HCT116 (cell line): ENCODE measurements around the gene TIGAR. TPM values are rescaled to one million over a fixed set of nuclear protein-coding genes. Genes with fewer than 3 reads are reported as not detected.
A peak's percentile ranks its signal among the peaks of the same experiment; 100 is the strongest.

Experiments used
- ATAC-seq: fragments of 200-7000 bp; cut with Tn5 transposase; 2 replicates; pipeline ENCODE4 v1.9.1; 2020; ENCODE audit warnings: mild to moderate bottlenecking, moderate library complexity
- BruUV-seq: library from RNA; stranded (reverse); fragments of 400-500 nt; replicated peaks from 2 replicates; lab custom pipeline; 2021; lab: Mats Ljungman, UMichigan
- CTCF ChIA-PET: fragments of 300-600 bp; sonication (Branson Sonifier 250); formaldehyde crosslinking; loops from one replicate; lab custom pipeline; 2021; ENCODE audit warnings: antibody characterized with exemption; lab: Charles Lee
- POLR2A ChIA-PET: fragments of 300-600, 350-600 bp; sonication (Branson Sonifier 250); formaldehyde crosslinking; loops from one replicate; lab custom pipeline; 2021; ENCODE audit warnings: antibody characterized with exemption; lab: Charles Lee
- RAD21 ChIA-PET, 2 experiments: fragments of 300-600 bp; sonication (Branson Sonifier 250); formaldehyde crosslinking; loops; one replicate each; lab custom pipeline; 2023; ENCODE audit warnings: low total read pairs in 2 of 2; ENCODE audit not compliant: uncharacterized antibody in 2 of 2, unreplicated experiment in 2 of 2, low non-redundant PET in 1 of 2; lab: Charles Lee
- DNase-seq: peaks from one replicate; pipeline ENCODE4 v3.0.0-alpha.2; 2010; ENCODE audit warnings: low read depth, low spot score
- H2AFZ ChIP-seq: fragments of 200-600 bp; shearing (Covaris generic), sonication (generic); 2 replicates; pipeline ENCODE4 v1.6.1; 2017; ENCODE audit warnings: low read depth, mixed run types, mixed read lengths, antibody characterized with exemption, low read length; ENCODE audit not compliant: poor library complexity, severe bottlenecking
- H3K27ac ChIP-seq: 2 replicates; pipeline ENCODE4 v1.5.1; 2012; ENCODE audit warnings: low read depth, low read length
- H3K27me3 ChIP-seq: fragments of 200-600 bp; sonication (generic); 2 replicates; pipeline ENCODE4 v1.6.1; 2016; ENCODE audit warnings: mixed run types, low read length, mixed read lengths; ENCODE audit not compliant: insufficient read depth
- H3K36me3 ChIP-seq, 2 experiments: fragments of 200-500 bp in 1 of 2; fragments of 200-600 bp in 1 of 2; sonication (Bioruptor generic) in 1 of 2; sonication (generic) in 1 of 2; 2 replicates each; pipeline versions ENCODE4 v1.5.1 to v1.6.1; 2014 to 2016; ENCODE audit warnings: low read length in 2 of 2, inconsistent platforms in 1 of 2, mixed read lengths in 1 of 2, mixed run types in 1 of 2; ENCODE audit not compliant: insufficient read depth in 2 of 2, control insufficient read depth in 1 of 2
- H3K4me1 ChIP-seq, 2 experiments: fragments of 200-600 bp in 1 of 2; sonication (generic) in 1 of 2; 2 replicates each; pipeline versions ENCODE4 v1.5.1 to v1.6.1; 2012 to 2017; ENCODE audit warnings: low read length in 2 of 2, inconsistent platforms in 1 of 2, mild to moderate bottlenecking in 1 of 2, mixed read lengths in 1 of 2, mixed run types in 1 of 2, moderate library complexity in 1 of 2; ENCODE audit not compliant: insufficient read depth in 2 of 2, control insufficient read depth in 1 of 2
- H3K4me2 ChIP-seq: fragments of 200-600 bp; sonication (generic); 2 replicates; pipeline ENCODE4 v1.6.1; 2017; ENCODE audit warnings: mixed run types, low read length, mixed read lengths
- H3K4me3 ChIP-seq, 2 experiments: fragments of 200-600 bp in 1 of 2; sonication (generic) in 1 of 2; replicated peaks in 1 of 2; 2 replicates each; pipeline ENCODE4 v1.5.1; 2011 to 2016; ENCODE audit warnings: low read length in 2 of 2, control low read depth in 1 of 2, low read depth in 1 of 2, mild to moderate bottlenecking in 1 of 2, mixed read lengths in 1 of 2, mixed run types in 1 of 2
- H3K79me2 ChIP-seq: fragments of 200-600 bp; sonication (generic); 2 replicates; pipeline ENCODE4 v1.6.1; 2017; ENCODE audit warnings: mild to moderate bottlenecking, mixed run types, low read length, moderate library complexity, mixed read lengths; ENCODE audit not compliant: insufficient read depth
- H3K9ac ChIP-seq: fragments of 200-600 bp; sonication (generic); 2 replicates; pipeline ENCODE4 v1.6.1; 2016; ENCODE audit warnings: low read length, mixed read lengths
- H3K9me2 ChIP-seq: fragments of 200-600 bp; sonication (generic), shearing (Covaris generic); 2 replicates; pipeline ENCODE4 v1.6.1; 2017; ENCODE audit warnings: mixed run types, mild to moderate bottlenecking, moderate library complexity; ENCODE audit not compliant: insufficient read depth
- H3K9me3 ChIP-seq, 2 experiments: fragments of 200-500 bp in 1 of 2; fragments of 200-600 bp in 1 of 2; sonication (Bioruptor generic) in 1 of 2; sonication (generic) in 1 of 2; 2 replicates each; pipeline ENCODE4 v1.6.1; 2014 to 2017; ENCODE audit warnings: low read length in 2 of 2, mixed read lengths in 2 of 2, inconsistent platforms in 1 of 2, low read depth in 1 of 2, mild to moderate bottlenecking in 1 of 2, mixed run types in 1 of 2, moderate library complexity in 1 of 2; ENCODE audit not compliant: control insufficient read depth in 1 of 2, insufficient read depth in 1 of 2
- H4K20me1 ChIP-seq: fragments of 200-600 bp; sonication (generic), shearing (Covaris generic); 2 replicates; pipeline ENCODE4 v1.6.1; 2017; ENCODE audit warnings: mixed run types, mild to moderate bottlenecking, moderate library complexity; ENCODE audit not compliant: insufficient read depth
- ATF3 ChIP-seq: IDR thresholded peaks from 2 replicates; pipeline ENCODE4 v1.6.1; 2012
- CBX3 ChIP-seq: IDR thresholded peaks from 2 replicates; pipeline ENCODE4 v1.6.1; 2012; ENCODE audit warnings: low read depth
- CEBPB ChIP-seq: IDR thresholded peaks from 2 replicates; pipeline ENCODE4 v1.6.1; 2012; ENCODE audit warnings: low read depth
- CTCF ChIP-seq, 3 experiments: fragments of 200-600 bp in 1 of 3; sonication (generic) in 1 of 3; IDR thresholded peaks in 2 of 3; conservative IDR thresholded peaks in 1 of 3; 2 replicates each; pipeline ENCODE4 v1.5.1; 2012 to 2017; ENCODE audit warnings: low read depth in 2 of 3, low read length in 2 of 3, antibody characterized with exemption in 1 of 3, borderline replicate concordance in 1 of 3, control low read depth in 1 of 3, mild to moderate bottlenecking in 1 of 3, mixed read lengths in 1 of 3, mixed run types in 1 of 3, moderate library complexity in 1 of 3; ENCODE audit not compliant: insufficient read depth in 1 of 3
- EZH2phosphoT487 ChIP-seq: fragments of 200-600 bp; IDR thresholded peaks from 2 replicates; pipeline ENCODE4 v1.6.1; 2018; ENCODE audit warnings: antibody characterized with exemption, borderline replicate concordance
- FOSL1 ChIP-seq: IDR thresholded peaks from 2 replicates; pipeline ENCODE4 v1.6.1; 2012; ENCODE audit warnings: low read depth
- SIN3A ChIP-seq: IDR thresholded peaks from 2 replicates; pipeline ENCODE4 v1.6.1; 2012; ENCODE audit warnings: low read depth
- TCF7L2 ChIP-seq: IDR thresholded peaks from 2 replicates; pipeline ENCODE4 v1.7.0; 2011; ENCODE audit warnings: borderline replicate concordance, inconsistent platforms; ENCODE audit not compliant: insufficient read depth, insufficient read length; ENCODE audit errors: extremely low read depth
- ZFX ChIP-seq: fragments of 450-650 bp; IDR thresholded peaks from 2 replicates; pipeline ENCODE4 v1.6.1; 2017
- intact Hi-C: fragments of 100-400 bp; cut with micrococcal nuclease; formaldehyde crosslinking; loops from 2 replicates; pipeline ENCODE4 v1.10.0; 2022
- total RNA-seq: library from RNA; stranded (reverse); gene quantifications from one replicate; pipeline ENCODE4 v1.2.1, GENCODE V29; 2021; ENCODE audit not compliant: unreplicated experiment
- TF ChIP-seq, protein P1 (sequence below): IDR thresholded peaks from 2 replicates; pipeline ENCODE4 v1.6.1; 2012

TIGAR gene
- total RNA-seq, 1 experiment from 2014 or later = 13.7 TPM

GRCh38 chr12:4286228-4286627 lies 34.8 kb upstream of the TIGAR start:
- H4K20me1 ChIP-seq = no peaks in the 10 kb centered on the region
- H3K4me2 ChIP-seq = no peak overlapping the region
- H3K4me3 ChIP-seq = no peak overlapping the region
- H3K9me2 ChIP-seq = no peaks in the 10 kb centered on the region
- no peak overlapping the region for H3K9ac ChIP-seq
- H3K79me2 ChIP-seq = no peaks in the 10 kb centered on the region
- no peak for TF ChIP-seq SIN3A
- TF ChIP-seq CBX3 = no peak
- TF ChIP-seq FOSL1 = no peak
- TF ChIP-seq TCF7L2 = no peak
- no peak for TF ChIP-seq EZH2phosphoT487
- no peaks in the 10 kb centered on the region for H3K36me3 ChIP-seq
- H3K9me3 ChIP-seq = no peaks in the 10 kb centered on the region
- CTCF ChIA-PET = no interaction called here
- POLR2A ChIA-PET = no interaction called here
- RAD21 ChIA-PET = no interaction called here
- peak; percentile 61; the same call in 1 of the 2 replicates for ATAC-seq
- H2AFZ ChIP-seq = no peak overlapping the region
- DNase-seq = no peak
- peaks cover 0 to 6% of the 10 kb centered on the region in 2 experiments; a peak in 1 of 4 replicates for H3K4me1 ChIP-seq
- H3K27ac ChIP-seq = no peak overlapping the region
- H3K27me3 ChIP-seq = no peaks in the 10 kb centered on the region; the same call in 1 of the 2 replicates
- intact Hi-C loops = no loop called here
- BruUV-seq = no TSS peak

GRCh38 chr12:4286771-4287317 lies 34.2 kb upstream of the TIGAR start:
- RAD21 ChIA-PET = no interaction called here

More at GRCh38 chr12:4286771-4287317, 34.2 kb upstream of the TIGAR start:
- BruUV-seq = no TSS peak
- ChIA-PET POLR2A (no interaction called here), CTCF (no interaction called here)
- Histone ChIP-seq H2AFZ (no peak overlapping the region), H3K9ac (no peak overlapping the region), H4K20me1 (no peaks in the 10 kb centered on the region), H3K9me2 (no peaks in the 10 kb centered on the region), H3K9me3 (no peaks in the 10 kb centered on the region), H3K4me2 (no peak overlapping the region), H3K79me2 (no peaks in the 10 kb centered on the region), H3K4me1 (peaks cover 0 to 6% of the 10 kb centered on the region in 2 experiments; a peak in 1 of 4 replicates), H3K27ac (no peak overlapping the region), H3K4me3 (no peak overlapping the region), H3K36me3 (no peaks in the 10 kb centered on the region), H3K27me3 (no peaks in the 10 kb centered on the region; the same call in 1 of the 2 replicates)
- TF ChIP-seq CEBPB = no peak
- TF ChIP-seq, protein P1, sequence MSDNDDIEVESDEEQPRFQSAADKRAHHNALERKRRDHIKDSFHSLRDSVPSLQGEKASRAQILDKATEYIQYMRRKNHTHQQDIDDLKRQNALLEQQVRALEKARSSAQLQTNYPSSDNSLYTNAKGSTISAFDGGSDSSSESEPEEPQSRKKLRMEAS = no peak
- TF ChIP-seq ATF3 = no peak
- no peak for TF ChIP-seq TCF7L2
- TF ChIP-seq ZFX = no peak
- TF ChIP-seq CTCF (IDR thresholded peaks at IDR 0.05 in 2 of 3, conservative IDR thresholded peaks at IDR 0.05 in 1 of 3; ENCODE audit: borderline replicate concordance in 1 of 3, insufficient read depth in 1 of 3, low read depth in 2 of 3, low read length in 2 of 3) = no peak
- intact Hi-C loops = no loop called here
- DNase-seq = no peak
- ATAC-seq = no peak
